Activated CD4-positive, alpha-beta memory T cell treated with anti-CD3 and anti-CD28 coated beads, Interleukin-2, amount 10 ng/mL, durations not matched to agents 7 days and 5 days (primary cell): ENCODE measurements around the gene C2CD2L. TPM values are rescaled to one million over a fixed set of nuclear protein-coding genes. Genes with fewer than 3 reads are reported as not detected.
"Not testable (repeated sequence)": the region's sequence is repeated elsewhere in the genome, so short reads cannot be mapped to it uniquely, and the experiment has no call there.

Experiments used
- CTCF ChIA-PET: fragments of 350-600 bp; sonication (Branson Sonifier 250); formaldehyde crosslinking; loops from one replicate; lab custom pipeline; 2021; ENCODE audit warnings: antibody characterized with exemption, inconsistent platforms; lab: Charles Lee
- POLR2A ChIA-PET: fragments of 350-600 bp; sonication (Branson Sonifier 250); formaldehyde crosslinking; loops from one replicate; lab custom pipeline; 2021; ENCODE audit warnings: antibody characterized with exemption; lab: Charles Lee
- DNase-seq: peaks from one replicate; pipeline ENCODE4 v3.0.0-alpha.2; 2020
- H3K27ac Mint-ChIP-seq: one replicate; pipeline ENCODE4 v1.8.0; 2021; ENCODE audit warnings: mild to moderate bottlenecking, mixed read lengths
- H3K27me3 Mint-ChIP-seq: one replicate; pipeline ENCODE4 v1.8.0; 2021; ENCODE audit warnings: mixed read lengths
- H3K36me3 Mint-ChIP-seq: one replicate; pipeline ENCODE4 v1.8.0; 2021; ENCODE audit warnings: low read depth, mixed read lengths
- H3K4me1 Mint-ChIP-seq: one replicate; pipeline ENCODE4 v1.8.0; 2021; ENCODE audit warnings: mixed read lengths
- H3K4me3 Mint-ChIP-seq: one replicate; pipeline ENCODE4 v1.8.0; 2021; ENCODE audit warnings: mild to moderate bottlenecking, mixed read lengths
- H3K9me3 Mint-ChIP-seq: one replicate; pipeline ENCODE4 v1.8.0; 2021; ENCODE audit warnings: mixed read lengths
- total RNA-seq, 2 experiments: library from RNA; stranded (reverse); gene quantifications; one replicate each; pipeline ENCODE4 v1.2.3, GENCODE V29; 2021

Gene C2CD2L
- 10 to 100 TPM; 28.5 to 29.2 TPM for total RNA-seq

DNA sequence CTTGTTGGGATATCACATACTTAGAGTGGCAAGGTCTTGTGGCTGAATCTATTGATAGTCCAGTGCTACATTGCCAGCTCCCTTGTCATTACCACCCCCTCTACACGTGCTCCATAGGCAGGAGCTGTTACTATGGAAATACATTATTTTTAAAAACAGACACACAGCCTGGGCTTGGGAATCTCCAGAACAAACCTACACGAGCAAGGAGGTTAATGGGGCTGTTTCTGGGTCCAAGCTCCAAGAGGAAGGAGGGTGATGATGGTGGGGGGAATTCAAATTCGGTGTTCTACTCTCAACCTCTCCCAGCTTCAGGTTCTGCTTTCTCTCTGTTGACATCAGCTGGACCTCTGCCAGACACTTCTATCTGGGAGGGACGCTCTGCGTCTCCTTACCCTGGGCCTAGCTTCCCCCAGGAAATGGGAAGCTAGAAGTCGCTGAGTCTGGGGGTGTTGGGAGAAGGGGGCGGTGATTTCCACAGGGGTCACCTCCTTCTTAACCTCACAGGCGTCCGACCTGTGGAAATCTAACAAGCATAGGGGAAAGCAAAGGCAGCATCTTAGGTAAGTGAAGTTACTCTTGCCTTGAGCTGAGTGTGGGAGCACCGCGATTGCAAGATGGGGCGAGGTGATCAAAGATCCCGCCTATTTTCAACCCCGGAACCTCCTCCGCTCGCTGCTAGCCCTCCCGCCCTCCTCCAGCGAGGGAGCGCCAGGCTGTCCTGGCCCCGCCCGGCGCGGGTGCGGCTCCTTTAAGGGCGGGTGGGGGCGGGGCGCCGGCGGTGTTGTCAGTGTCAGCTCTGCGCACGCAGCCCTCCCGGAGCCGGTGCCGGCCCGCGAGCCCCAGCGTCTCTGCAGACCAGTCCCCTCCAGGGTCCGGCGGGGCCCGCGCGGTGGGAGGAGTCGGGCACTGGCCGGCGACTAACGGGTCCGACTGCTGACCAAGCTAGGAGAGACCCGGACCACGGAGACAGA, at the start of gene C2CD2L:
C2CD2L (plus strand) TSS at position 781 of the 974 bp plus-strand sequence. CDS start 398 bp downstream, outside the sequence.
- H3K36me3 Mint-ChIP-seq: peaks cover 28% of the 10 kb centered on the region
- H3K27ac Mint-ChIP-seq: peak within 1 kb of the TSS; percentile 78
- no peaks in the 10 kb centered on the region for H3K9me3 Mint-ChIP-seq
- CTCF ChIA-PET: interaction anchor here (0.5 to 2.3 kb wide), 14 partner anchors 9 to 215 kb away, joined by 3 to 12 read pairs (median 4); partner anchors contain the start of genes HINFP, NLRX1 and VPS11
- DNase-seq: peak; percentile 94
- H3K4me1 Mint-ChIP-seq: peaks cover 55% of the 10 kb centered on the region
- peak within 1 kb of the TSS; percentile 88 for H3K4me3 Mint-ChIP-seq
- no peaks in the 10 kb centered on the region for H3K27me3 Mint-ChIP-seq
- POLR2A ChIA-PET: interaction anchor here (0.6 to 8.1 kb wide), 21 partner anchors 9 to 316 kb away, joined by 3 to 219 read pairs (median 6); partner anchors contain the start of genes ABCG4, CBL, CENATAC and DDX6

DNA sequence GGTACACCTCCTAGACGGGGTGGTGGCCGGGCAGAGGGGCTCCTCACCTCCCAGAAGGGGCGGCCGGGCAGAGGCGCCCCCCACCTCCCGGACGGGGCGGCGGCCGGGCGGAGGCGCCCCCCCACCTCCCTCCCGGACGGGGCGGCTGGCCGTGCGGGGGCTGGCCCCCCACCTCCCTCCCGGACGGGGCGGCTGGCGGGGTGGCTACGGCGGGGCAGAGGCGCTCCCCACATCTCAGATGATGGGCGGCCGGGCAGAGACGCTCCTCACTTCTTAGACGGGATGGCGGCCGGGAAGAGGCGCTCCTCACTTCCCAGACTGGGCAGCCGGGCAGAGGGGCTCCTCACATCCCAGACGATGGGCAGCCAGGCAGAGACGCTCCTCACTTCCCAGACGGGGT, 48.0 kb upstream of the C2CD2L start:
- H3K36me3 Mint-ChIP-seq: peaks cover 23% of the 10 kb centered on the region
- H3K9me3 Mint-ChIP-seq, POLR2A ChIA-PET, H3K27ac Mint-ChIP-seq, H3K27me3 Mint-ChIP-seq, H3K4me3 Mint-ChIP-seq, CTCF ChIA-PET, DNase-seq: not testable (repeated sequence)
- H3K4me1 Mint-ChIP-seq: peaks cover 39% of the 10 kb centered on the region

DNA sequence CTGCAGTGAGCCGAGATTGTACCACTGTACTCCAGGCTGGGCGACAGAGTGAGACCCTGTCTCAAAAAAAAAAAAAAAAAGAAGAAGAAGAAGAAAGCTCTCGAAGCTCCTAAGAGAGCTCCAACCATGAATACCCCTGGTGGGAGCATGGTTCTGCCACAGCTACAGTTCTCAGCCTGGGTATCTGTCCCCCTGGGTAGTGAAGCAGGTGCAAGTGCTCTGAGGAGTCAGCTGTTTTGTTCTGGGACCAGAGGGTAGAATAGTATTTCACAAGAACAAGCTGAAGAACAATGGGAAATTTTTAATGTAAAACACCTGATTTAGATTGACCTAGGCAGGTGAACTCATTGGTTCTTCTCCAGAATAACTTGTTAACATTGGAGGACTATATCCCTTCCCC, 45.9 kb upstream of the C2CD2L start:
- CTCF ChIA-PET: interaction anchor here (0.8 kb wide), 1 partner anchor 135 kb away, joined by 3 read pairs; no protein-coding TSS in a partner anchor
- POLR2A ChIA-PET: interaction anchor here (0.9 to 2.2 kb wide), 3 partner anchors 31 to 43 kb away, joined by 3 to 6 read pairs (median 5); partner anchors contain the start of gene RPS25

DNA sequence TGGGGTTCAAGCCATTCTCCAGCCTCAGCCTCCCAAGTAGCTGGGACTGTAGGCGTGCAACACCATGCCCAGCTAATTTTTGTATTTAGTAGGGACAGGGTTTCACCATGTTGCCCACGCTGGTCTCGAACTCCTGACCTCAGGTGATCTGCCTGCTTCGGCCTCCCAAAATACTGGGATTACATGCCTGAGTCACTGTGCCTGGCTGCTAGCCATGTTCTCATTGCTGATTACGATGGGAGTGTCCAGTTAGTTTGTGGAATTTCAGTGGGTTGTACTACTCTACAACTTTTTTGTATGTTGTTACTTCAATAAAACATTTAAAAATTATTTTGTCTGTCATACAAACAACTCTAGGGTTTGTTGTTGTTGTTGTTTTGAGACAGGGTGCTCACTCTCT, 44.4 kb upstream of the C2CD2L start:
- POLR2A ChIA-PET: interaction anchor here (0.7 to 2.2 kb wide), 4 partner anchors 30 to 163 kb away, joined by 4 to 6 read pairs (median 5); no protein-coding TSS in a partner anchor
- DNase-seq: no peak
- Mint-ChIP-seq H3K9me3 (no peaks in the 10 kb centered on the region), H3K4me3 (no peak overlapping the region), H3K27ac (no peak overlapping the region), H3K27me3 (no peaks in the 10 kb centered on the region), H3K4me1 (peaks cover 36% of the 10 kb centered on the region), H3K36me3 (peaks cover 5% of the 10 kb centered on the region)
- CTCF ChIA-PET: interaction anchor here (0.8 kb wide), 1 partner anchor 33 kb away, joined by 3 read pairs; no protein-coding TSS in a partner anchor

More for the DNA sequence above, 45.9 kb upstream of the C2CD2L start:
- Mint-ChIP-seq H3K27ac (no peak overlapping the region), H3K36me3 (peaks cover 4% of the 10 kb centered on the region), H3K27me3 (no peaks in the 10 kb centered on the region), H3K9me3 (no peaks in the 10 kb centered on the region), H3K4me1 (peaks cover 31% of the 10 kb centered on the region), H3K4me3 (no peak overlapping the region)
- no peak for DNase-seq

DNA sequence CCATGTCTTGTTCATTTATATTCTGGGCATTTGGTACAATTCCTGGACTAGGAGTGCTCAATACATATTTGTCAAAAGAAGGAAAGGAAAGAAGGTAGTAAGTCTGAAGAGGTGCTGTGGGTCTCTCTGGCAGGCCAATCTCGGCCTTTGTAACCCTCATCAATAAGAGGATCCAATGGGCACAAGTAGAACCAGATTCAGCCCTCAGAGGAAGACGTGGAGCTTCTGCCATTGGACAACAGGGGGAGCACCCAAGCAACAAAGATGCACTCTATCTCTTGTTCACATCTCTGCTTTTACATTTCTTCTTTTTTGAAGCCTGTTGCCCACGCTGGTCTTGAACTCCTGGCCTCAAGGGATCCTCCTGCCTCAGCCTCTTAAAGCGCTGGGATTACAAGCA, 41.8 kb upstream of the C2CD2L start:
- Mint-ChIP-seq H3K27ac (peak overlapping the region; percentile 28), H3K4me3 (peak overlapping the region; percentile 17), H3K36me3 (peaks cover 14% of the 10 kb centered on the region), H3K4me1 (peaks cover 41% of the 10 kb centered on the region), H3K27me3 (no peaks in the 10 kb centered on the region), H3K9me3 (no peaks in the 10 kb centered on the region)
- CTCF ChIA-PET: interaction anchor here (0.7 to 1.2 kb wide), 5 partner anchors 9 to 273 kb away, joined by 3 to 7 read pairs (median 3); a partner anchor contains a TSS
- POLR2A ChIA-PET: interaction anchor here (0.5 to 4.7 kb wide), 5 partner anchors 9 to 141 kb away, joined by 3 to 105 read pairs (median 4); partner anchors contain the start of genes CBL, HMBS and HYOU1
- DNase-seq: peak; percentile 65

DNA sequence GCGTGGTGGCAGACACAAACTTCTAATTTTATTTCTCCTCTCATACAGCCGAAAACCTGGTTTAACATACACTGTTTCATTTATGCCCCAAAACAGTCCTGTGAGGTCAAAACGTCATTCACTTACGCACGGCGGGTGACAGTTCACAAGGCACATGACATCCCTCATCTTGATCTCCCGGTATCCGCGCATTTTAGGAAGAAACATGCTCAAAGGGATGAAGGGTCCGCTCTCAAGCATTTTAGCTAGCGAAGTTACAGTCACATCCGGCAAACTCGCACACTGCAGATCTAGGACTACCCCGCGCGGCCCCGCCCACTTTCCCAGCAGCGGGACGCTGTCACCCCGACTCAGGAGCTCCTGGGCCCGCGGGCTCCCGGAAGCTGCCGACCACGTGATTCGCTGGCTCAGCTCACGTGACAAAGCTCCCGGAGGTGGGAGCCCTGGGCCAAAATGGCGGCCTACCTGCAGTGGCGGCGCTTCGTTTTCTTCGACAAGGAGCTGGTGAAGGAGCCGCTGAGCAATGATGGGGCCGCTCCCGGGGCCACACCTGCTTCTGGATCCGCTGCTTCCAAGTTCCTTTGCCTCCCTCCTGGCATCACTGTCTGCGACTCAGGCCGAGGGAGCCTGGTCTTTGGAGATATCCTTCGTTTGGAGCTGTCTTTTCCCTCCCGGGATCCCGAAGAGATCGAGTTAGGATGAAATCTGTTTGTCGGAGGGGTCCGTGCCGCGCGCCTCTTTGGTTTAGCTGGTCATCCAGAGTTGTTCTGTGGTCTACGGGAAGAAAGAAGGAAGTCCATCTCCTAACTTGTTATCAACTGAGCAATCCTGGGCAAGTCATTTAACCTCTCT, 39.5 kb upstream of the C2CD2L start, which contains the start of gene VPS11:
VPS11 (plus strand) TSS at position 448 of the 852 bp plus-strand sequence; CDS start at position 454, 6 bp downstream.
- peak; percentile 98 for DNase-seq
- H3K9me3 Mint-ChIP-seq: no peaks in the 10 kb centered on the region
- H3K27ac Mint-ChIP-seq: peak within 1 kb of the TSS; percentile 98
- peaks cover 27% of the 10 kb centered on the region for H3K36me3 Mint-ChIP-seq
- H3K4me1 Mint-ChIP-seq: peaks cover 39% of the 10 kb centered on the region
- POLR2A ChIA-PET: interaction anchor here (0.6 to 4.7 kb wide), 30 partner anchors 11 to 496 kb away, joined by 3 to 105 read pairs (median 6); partner anchors contain the start of genes C2CD2L, CBL, CENATAC and DDX6
- CTCF ChIA-PET: interaction anchor here (0.5 to 2.7 kb wide), 24 partner anchors 10 to 314 kb away, joined by 3 to 21 read pairs (median 6); partner anchors contain the start of genes C2CD2L, CBL, DPAGT1 and HMBS
- peak within 1 kb of the TSS; percentile 98 for H3K4me3 Mint-ChIP-seq
- H3K27me3 Mint-ChIP-seq: no peaks in the 10 kb centered on the region

DNA sequence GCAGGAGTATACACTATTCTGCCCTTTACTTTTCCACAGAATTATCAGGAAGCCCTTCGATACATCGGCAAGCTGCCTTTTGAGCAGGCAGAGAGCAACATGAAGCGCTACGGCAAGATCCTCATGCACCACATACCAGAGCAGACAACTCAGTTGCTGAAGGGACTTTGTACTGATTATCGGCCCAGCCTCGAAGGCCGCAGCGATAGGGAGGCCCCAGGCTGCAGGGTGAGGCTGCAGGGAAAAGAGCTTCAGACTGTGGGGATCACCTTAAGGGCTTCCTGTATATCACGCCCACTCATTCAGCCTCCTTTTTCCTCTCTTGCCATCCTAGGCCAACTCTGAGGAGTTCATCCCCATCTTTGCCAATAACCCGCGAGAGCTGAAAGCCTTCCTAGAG, 29.3 kb upstream of the C2CD2L start:
- Mint-ChIP-seq H3K27ac (no peak overlapping the region), H3K4me1 (no peaks in the 10 kb centered on the region), H3K36me3 (peaks cover 56% of the 10 kb centered on the region), H3K9me3 (no peaks in the 10 kb centered on the region), H3K4me3 (no peak overlapping the region), H3K27me3 (no peaks in the 10 kb centered on the region)
- CTCF ChIA-PET: no interaction called here
- POLR2A ChIA-PET: interaction anchor here (0.8 to 2.9 kb wide), 2 partner anchors 10 to 22 kb away, joined by 3 to 14 read pairs; partner anchors contain the start of gene VPS11
- no peak for DNase-seq

DNA sequence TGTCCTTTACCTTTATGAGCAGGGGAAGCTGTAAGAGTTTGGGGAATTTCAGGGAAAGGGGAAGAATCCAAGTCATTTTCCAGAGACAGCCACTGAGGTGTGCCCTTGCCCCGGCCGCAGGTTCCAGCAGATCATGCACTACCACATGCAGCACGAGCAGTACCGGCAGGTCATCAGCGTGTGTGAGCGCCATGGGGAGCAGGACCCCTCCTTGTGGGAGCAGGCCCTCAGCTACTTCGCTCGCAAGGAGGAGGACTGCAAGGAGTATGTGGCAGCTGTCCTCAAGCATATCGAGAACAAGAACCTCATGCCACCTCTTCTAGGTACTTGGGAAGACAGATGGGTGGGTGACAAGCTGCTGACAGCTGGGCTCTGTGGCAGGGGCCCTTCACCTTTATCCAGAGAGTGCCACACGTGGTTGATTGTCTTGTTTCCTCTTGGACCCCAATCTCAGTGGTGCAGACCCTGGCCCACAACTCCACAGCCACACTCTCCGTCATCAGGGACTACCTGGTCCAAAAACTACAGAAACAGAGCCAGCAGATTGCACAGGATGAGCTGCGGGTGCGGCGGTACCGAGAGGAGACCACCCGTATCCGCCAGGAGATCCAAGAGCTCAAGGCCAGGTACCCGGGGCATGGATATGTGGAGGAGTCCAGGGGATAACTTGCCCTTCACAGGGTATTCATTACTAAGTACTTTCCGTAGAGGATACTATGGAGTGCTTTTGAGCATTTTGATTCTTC, 28.3 kb upstream of the C2CD2L start:
- H3K4me3 Mint-ChIP-seq: no peak overlapping the region
- ChIA-PET CTCF (no interaction called here), POLR2A (interaction anchor here (1.7 to 2.9 kb wide), 2 partner anchors 11 to 16 kb away, joined by 6 to 14 read pairs; partner anchors contain the start of gene VPS11)
- no peaks in the 10 kb centered on the region for H3K9me3 Mint-ChIP-seq
- no peaks in the 10 kb centered on the region for H3K4me1 Mint-ChIP-seq
- DNase-seq: no peak
- H3K27me3 Mint-ChIP-seq: no peaks in the 10 kb centered on the region
- H3K27ac Mint-ChIP-seq: no peak overlapping the region
- peaks cover 47% of the 10 kb centered on the region for H3K36me3 Mint-ChIP-seq

DNA sequence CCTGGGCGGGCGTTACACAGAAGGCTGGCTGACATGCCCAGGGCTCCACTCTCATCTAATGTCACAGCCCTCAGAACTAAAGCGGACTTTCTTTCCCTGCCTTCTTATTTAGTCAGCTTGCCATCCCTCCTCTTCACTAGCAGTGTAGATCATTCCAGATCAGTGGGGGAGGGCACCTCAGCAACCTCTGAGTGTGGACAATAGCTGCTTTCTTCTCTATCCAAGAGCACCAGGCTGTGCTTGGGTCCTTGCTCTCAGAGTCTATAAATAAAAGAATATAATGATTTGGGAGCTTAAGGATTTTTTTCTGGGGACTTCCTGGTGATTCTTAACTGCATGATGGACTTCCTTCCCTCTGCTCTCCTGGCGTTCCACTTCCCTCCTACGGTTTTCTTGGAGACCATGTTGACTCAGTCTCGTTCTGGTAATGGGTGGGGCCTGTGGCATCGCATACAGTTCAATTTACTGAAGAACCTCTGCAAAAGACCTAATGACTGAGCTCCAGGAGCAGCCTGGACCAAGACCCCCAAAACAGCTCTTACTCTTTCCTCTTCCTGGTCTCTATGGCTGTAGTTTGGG, 25.4 kb upstream of the C2CD2L start:
- Mint-ChIP-seq H3K27ac (peak overlapping the region; percentile 10), H3K4me3 (no peak overlapping the region), H3K9me3 (no peaks in the 10 kb centered on the region), H3K36me3 (peaks cover 44% of the 10 kb centered on the region), H3K27me3 (no peaks in the 10 kb centered on the region), H3K4me1 (peaks cover 20% of the 10 kb centered on the region)
- DNase-seq: no peak
- ChIA-PET CTCF (interaction anchor here (0.9 to 1.2 kb wide), 2 partner anchors 15 to 25 kb away, joined by 3 to 4 read pairs; partner anchors contain the start of genes HYOU1 and VPS11), POLR2A (interaction anchor here (1.2 to 6.7 kb wide), 5 partner anchors 13 to 63 kb away, joined by 4 to 121 read pairs (median 4); partner anchors contain the start of genes DPAGT1, RPS25, TRAPPC4 and VPS11)

DNA sequence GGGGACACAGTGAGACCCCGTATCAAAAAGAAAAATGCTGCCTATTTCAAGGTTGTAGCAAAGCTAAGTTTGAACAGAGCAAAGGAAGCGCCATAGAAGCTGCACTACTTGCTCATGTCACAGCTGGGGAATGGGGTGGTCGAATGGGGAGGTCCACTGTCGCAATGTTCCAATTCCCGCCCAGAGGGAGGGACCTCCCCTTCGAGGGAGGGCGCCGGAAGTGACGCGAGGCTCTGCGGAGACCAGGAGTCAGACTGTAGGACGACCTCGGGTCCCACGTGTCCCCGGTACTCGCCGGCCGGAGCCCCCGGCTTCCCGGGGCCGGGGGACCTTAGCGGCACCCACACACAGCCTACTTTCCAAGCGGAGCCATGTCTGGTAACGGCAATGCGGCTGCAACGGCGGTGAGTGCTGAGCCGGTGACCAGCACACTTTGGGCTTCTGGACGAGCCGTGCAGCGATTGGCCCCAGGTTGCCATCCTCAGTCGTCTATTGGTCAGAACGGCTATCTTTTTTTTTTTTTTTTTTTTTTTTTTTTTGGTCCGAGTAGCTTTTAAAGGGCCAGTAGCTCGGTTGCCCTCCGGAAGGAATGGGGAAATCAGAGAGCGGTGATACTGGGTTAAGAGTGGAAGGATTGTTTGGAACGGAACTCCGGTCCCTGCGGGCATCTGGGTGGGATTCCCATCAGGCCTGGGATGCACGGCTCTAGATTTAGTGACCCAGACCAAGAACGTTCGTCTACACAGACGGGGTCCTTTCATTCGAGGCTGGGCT, 22.3 kb upstream of the C2CD2L start, which contains the start of gene HMBS:
HMBS (plus strand) TSS at position 219 of the 774 bp plus-strand sequence; CDS start at position 372, 153 bp downstream.
- no peaks in the 10 kb centered on the region for H3K27me3 Mint-ChIP-seq
- ChIA-PET CTCF (interaction anchor here (0.6 to 2.8 kb wide), 9 partner anchors 10 to 121 kb away, joined by 3 to 21 read pairs (median 9); partner anchors contain the start of genes CBL, DPAGT1 and VPS11), POLR2A (interaction anchor here (0.7 to 6.7 kb wide), 18 partner anchors 10 to 294 kb away, joined by 3 to 121 read pairs (median 4); partner anchors contain the start of genes C2CD2L, CBL, CENATAC and DDX6)
- H3K9me3 Mint-ChIP-seq: no peaks in the 10 kb centered on the region
- peak; percentile 89 for DNase-seq
- peaks cover 23% of the 10 kb centered on the region for H3K36me3 Mint-ChIP-seq
- peaks cover 47% of the 10 kb centered on the region for H3K4me1 Mint-ChIP-seq
- peak within 1 kb of the TSS; percentile 98 for H3K4me3 Mint-ChIP-seq
- peak within 1 kb of the TSS; percentile 91 for H3K27ac Mint-ChIP-seq
